LNCaP clone FGC (cell line): ENCODE measurements around the gene CCDC146.

Experiments used
- DNase-seq: peaks from one replicate; pipeline ENCODE4 v3.0.0-alpha.2; 2011; ENCODE audit warnings: low read depth
- H3K4me3 ChIP-seq: 2 replicates; pipeline ENCODE4 v1.5.1; 2011; ENCODE audit warnings: mild to moderate bottlenecking, low read depth, low read length, control low read depth
- TF ChIP-seq, protein P1 (sequence below): IDR thresholded peaks from 2 replicates; pipeline ENCODE4 v1.5.1; 2012; ENCODE audit warnings: mild to moderate bottlenecking; ENCODE audit not compliant: control insufficient read depth, insufficient read depth; ENCODE audit errors: extremely low read depth

The CCDC146 gene

GRCh38 chr7:77310982-77311381 lies 188.6 kb downstream of the CCDC146 start:
- no peak overlapping the region for H3K4me3 ChIP-seq
- no peak for DNase-seq
- TF ChIP-seq, protein P1, sequence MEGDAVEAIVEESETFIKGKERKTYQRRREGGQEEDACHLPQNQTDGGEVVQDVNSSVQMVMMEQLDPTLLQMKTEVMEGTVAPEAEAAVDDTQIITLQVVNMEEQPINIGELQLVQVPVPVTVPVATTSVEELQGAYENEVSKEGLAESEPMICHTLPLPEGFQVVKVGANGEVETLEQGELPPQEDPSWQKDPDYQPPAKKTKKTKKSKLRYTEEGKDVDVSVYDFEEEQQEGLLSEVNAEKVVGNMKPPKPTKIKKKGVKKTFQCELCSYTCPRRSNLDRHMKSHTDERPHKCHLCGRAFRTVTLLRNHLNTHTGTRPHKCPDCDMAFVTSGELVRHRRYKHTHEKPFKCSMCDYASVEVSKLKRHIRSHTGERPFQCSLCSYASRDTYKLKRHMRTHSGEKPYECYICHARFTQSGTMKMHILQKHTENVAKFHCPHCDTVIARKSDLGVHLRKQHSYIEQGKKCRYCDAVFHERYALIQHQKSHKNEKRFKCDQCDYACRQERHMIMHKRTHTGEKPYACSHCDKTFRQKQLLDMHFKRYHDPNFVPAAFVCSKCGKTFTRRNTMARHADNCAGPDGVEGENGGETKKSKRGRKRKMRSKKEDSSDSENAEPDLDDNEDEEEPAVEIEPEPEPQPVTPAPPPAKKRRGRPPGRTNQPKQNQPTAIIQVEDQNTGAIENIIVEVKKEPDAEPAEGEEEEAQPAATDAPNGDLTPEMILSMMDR: no peak

- no peak overlapping the region for H3K4me3 ChIP-seq
- no peak for DNase-seq
- TF ChIP-seq, protein P1: no peak
Observed at GRCh38 chr7:77313085-77313484, 190.7 kb downstream of the CCDC146 start.

- no peak for DNase-seq
- TF ChIP-seq, protein P1: no peak
- no peak overlapping the region for H3K4me3 ChIP-seq
Observed at GRCh38 chr7:77313876-77314480, 191.6 kb downstream of the CCDC146 start.

DNA sequence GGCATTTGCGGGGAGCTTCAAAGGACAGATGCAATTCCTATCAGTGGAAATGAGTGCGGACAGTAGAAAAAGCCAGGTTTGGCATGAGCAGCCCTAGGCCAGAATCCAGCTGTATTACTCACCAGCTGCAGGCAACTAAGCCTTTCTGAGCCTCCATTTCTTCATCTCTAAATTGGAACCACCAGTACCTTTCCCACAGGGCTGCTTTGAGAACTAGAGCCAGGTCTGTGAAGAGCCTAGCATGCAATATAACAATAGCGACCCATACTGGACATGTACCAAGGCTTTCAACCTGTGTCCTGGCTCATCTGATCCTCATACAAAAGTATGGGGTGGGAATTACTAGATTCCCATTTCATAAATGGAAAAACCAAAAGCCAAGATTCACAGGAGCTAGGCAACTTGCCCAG lies 192.8 kb downstream of the CCDC146 start:
- DNase-seq: no peak
- TF ChIP-seq, protein P1: no peak

GRCh38 chr7:77316219-77316978 lies 194.0 kb downstream of the CCDC146 start:
- DNase-seq: no peak
- TF ChIP-seq, protein P1: no peak
- no peak overlapping the region for H3K4me3 ChIP-seq

More for the DNA sequence above, 192.8 kb downstream of the CCDC146 start:
- no peak overlapping the region for H3K4me3 ChIP-seq

GRCh38 chr7:77318019-77318418 lies 195.6 kb downstream of the CCDC146 start:
- no peak for DNase-seq
- H3K4me3 ChIP-seq: no peak overlapping the region
- TF ChIP-seq, protein P1: no peak
